Hepatocyte (in vitro differentiated cells): Measurements from ENCODE around the gene ZNF747. TPM values are rescaled to one million over a fixed set of nuclear protein-coding genes. Genes with fewer than 3 reads are reported as not detected.

Experiments used
- DNase-seq: peaks from one replicate; pipeline ENCODE4 v3.0.0-alpha.2; 2016; ENCODE audit warnings: low spot score
- H2AFZ ChIP-seq: fragments of 200-600 bp; sonication (generic); 2 replicates; pipeline ENCODE4 v1.6.0; 2016; ENCODE audit warnings: antibody characterized with exemption, mild to moderate bottlenecking
- H3K27ac ChIP-seq: fragments of 200-600 bp; sonication (generic); 2 replicates; pipeline ENCODE4 v1.5.1; 2016; ENCODE audit warnings: mild to moderate bottlenecking
- H3K27me3 ChIP-seq: fragments of 200-600 bp; sonication (generic); 2 replicates; pipeline ENCODE4 v1.6.1; 2016
- H3K36me3 ChIP-seq: fragments of 200-600 bp; sonication (generic); replicated peaks from 2 replicates; pipeline ENCODE4 v1.5.1; 2016; ENCODE audit warnings: low read depth; ENCODE audit not compliant: insufficient read depth
- H3K4me1 ChIP-seq: fragments of 200-600 bp; sonication (generic); 2 replicates; pipeline ENCODE4 v1.5.1; 2016; ENCODE audit warnings: mild to moderate bottlenecking, moderate library complexity; ENCODE audit not compliant: insufficient read depth
- H3K4me2 ChIP-seq: fragments of 200-600 bp; sonication (generic); 2 replicates; pipeline ENCODE4 v1.6.0; 2016
- H3K4me3 ChIP-seq: fragments of 200-600 bp; sonication (generic); 2 replicates; pipeline ENCODE4 v1.5.1; 2016; ENCODE audit warnings: mild to moderate bottlenecking
- H3K79me2 ChIP-seq: fragments of 200-600 bp; sonication (generic); 2 replicates; pipeline ENCODE4 v1.6.0; 2017; ENCODE audit warnings: mild to moderate bottlenecking
- H3K9me2 ChIP-seq: fragments of 200-600 bp; sonication (generic); replicated peaks from 2 replicates; pipeline ENCODE4 v1.6.0; 2017; ENCODE audit warnings: mild to moderate bottlenecking; ENCODE audit not compliant: insufficient read depth
- H3K9me3 ChIP-seq: fragments of 200-600 bp; sonication (generic); 2 replicates; pipeline ENCODE4 v1.5.1; 2016; ENCODE audit warnings: low read depth, mild to moderate bottlenecking
- H4K20me1 ChIP-seq: fragments of 200-600 bp; sonication (generic); 2 replicates; pipeline ENCODE4 v1.6.0; 2016; ENCODE audit warnings: mild to moderate bottlenecking; ENCODE audit not compliant: insufficient read depth, poor library complexity, severe bottlenecking
- CTCF ChIP-seq: fragments of 200-600 bp; sonication (generic); IDR thresholded peaks from 2 replicates; pipeline ENCODE4 v1.5.1; 2016; ENCODE audit warnings: antibody characterized with exemption, mild to moderate bottlenecking; ENCODE audit not compliant: poor library complexity
- EZH2 ChIP-seq: fragments of 200-600 bp; sonication (generic); IDR thresholded peaks from 2 replicates; pipeline ENCODE4 v1.6.1; 2016; ENCODE audit warnings: antibody characterized with exemption, mild to moderate bottlenecking, borderline replicate concordance
- EZH2phosphoT487 ChIP-seq: fragments of 200-600 bp; sonication (generic); IDR thresholded peaks from one replicate; pipeline ENCODE4 v1.6.1; 2018; ENCODE audit warnings: antibody characterized with exemption, mild to moderate bottlenecking, low read depth, moderate library complexity; ENCODE audit not compliant: unreplicated experiment, severe bottlenecking
- WGBS: methylation state at CpG from one replicate; pipeline ENCODE4 v1.1.6; 2016; ENCODE audit warnings: low lambda C conversion rate; ENCODE audit errors: missing lambda C conversion rate; 5-methylcytosine and 5-hydroxymethylcytosine counted together
- polyA plus RNA-seq: library from polyadenylated mRNA; unstranded; fragments of >200 nt; fragmentation: Nextera tagmentation; extraction: Ambion mirVana; gene quantifications from 2 replicates; pipeline ENCODE4 v1.2.1, GENCODE V29; 2016
- total RNA-seq: library from RNA; depleted of rRNA; stranded (reverse); fragments of >200 nt; gene quantifications from 2 replicates; pipeline ENCODE4 v1.2.3, GENCODE V29; 2014

Gene ZNF747
- total and polyA plus RNA-seq, 2 experiments from 2014 or later: 9.9 to 11.1 TPM

GRCh38 chr16:30565526-30565925, 30.9 kb upstream of the ZNF747 start:
- Histone ChIP-seq H3K9me3 (no peaks in the 10 kb centered on the region), H3K4me3 (no peak overlapping the region), H3K27ac (no peak overlapping the region), H4K20me1 (no peaks in the 10 kb centered on the region), H3K4me1 (peaks cover 5% of the 10 kb centered on the region), H3K9me2 (no peaks in the 10 kb centered on the region), H3K4me2 (no peak overlapping the region), H3K36me3 (no peaks in the 10 kb centered on the region), H2AFZ (no peak overlapping the region), H3K27me3 (no peaks in the 10 kb centered on the region), H3K79me2 (peaks cover 11% of the 10 kb centered on the region)
- TF ChIP-seq CTCF (no peak), EZH2phosphoT487 (no peak), EZH2 (no peak)
- WGBS: 85% methylated on average over 7 of the region's 7 CpGs
- no peak for DNase-seq

DNA sequence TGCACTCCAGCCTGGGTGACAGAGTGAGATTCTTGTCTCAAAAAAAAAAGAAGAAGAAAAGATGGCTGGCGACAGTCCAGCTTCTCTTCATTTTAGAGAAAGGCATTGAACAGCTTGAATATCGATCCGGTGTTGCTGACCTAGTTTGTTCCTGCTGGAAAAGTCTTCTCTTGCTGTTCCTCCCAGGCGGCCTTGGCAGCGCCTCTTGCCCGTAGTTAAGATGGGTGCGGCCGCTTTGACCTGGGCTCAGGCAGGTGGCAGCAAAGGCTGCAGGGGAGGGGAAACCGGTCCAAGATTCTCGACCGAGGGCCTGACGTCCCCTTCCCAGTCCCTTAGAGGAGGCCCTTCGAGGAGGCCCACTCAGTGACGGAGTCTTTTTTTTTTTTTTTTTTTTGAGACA, 27.4 kb upstream of the ZNF747 start:
- no peak overlapping the region for H2AFZ ChIP-seq
- H3K79me2 ChIP-seq: peaks cover 7% of the 10 kb centered on the region
- H3K36me3 ChIP-seq: no peaks in the 10 kb centered on the region
- H3K4me3 ChIP-seq: no peak overlapping the region
- TF ChIP-seq EZH2 (no peak), EZH2phosphoT487 (no peak), CTCF (no peak)
- H3K4me1 ChIP-seq: peaks cover 3% of the 10 kb centered on the region
- H3K4me2 ChIP-seq: no peak overlapping the region
- 97% methylated on average over 14 of the region's 14 CpGs for WGBS
- no peaks in the 10 kb centered on the region for H3K27me3 ChIP-seq
- no peak overlapping the region for H3K27ac ChIP-seq
- DNase-seq: no peak
- H3K9me3 ChIP-seq: no peaks in the 10 kb centered on the region
- H3K9me2 ChIP-seq: no peaks in the 10 kb centered on the region
- H4K20me1 ChIP-seq: no peaks in the 10 kb centered on the region

GRCh38 chr16:30561089-30561816, 26.6 kb upstream of the ZNF747 start:
- Histone ChIP-seq H3K9me2 (no peaks in the 10 kb centered on the region), H3K9me3 (no peaks in the 10 kb centered on the region), H3K27me3 (no peaks in the 10 kb centered on the region), H3K4me3 (no peak overlapping the region), H3K4me2 (peak overlapping the region; percentile 57), H4K20me1 (no peaks in the 10 kb centered on the region), H3K79me2 (peaks cover 14% of the 10 kb centered on the region), H3K4me1 (peaks cover 9% of the 10 kb centered on the region), H2AFZ (peak overlapping the region; percentile 68), H3K36me3 (no peaks in the 10 kb centered on the region), H3K27ac (no peak overlapping the region)
- no peak for DNase-seq
- TF ChIP-seq EZH2 (no peak), EZH2phosphoT487 (no peak), CTCF (no peak)
- 58% methylated on average over 45 of the region's 46 CpGs for WGBS

DNA sequence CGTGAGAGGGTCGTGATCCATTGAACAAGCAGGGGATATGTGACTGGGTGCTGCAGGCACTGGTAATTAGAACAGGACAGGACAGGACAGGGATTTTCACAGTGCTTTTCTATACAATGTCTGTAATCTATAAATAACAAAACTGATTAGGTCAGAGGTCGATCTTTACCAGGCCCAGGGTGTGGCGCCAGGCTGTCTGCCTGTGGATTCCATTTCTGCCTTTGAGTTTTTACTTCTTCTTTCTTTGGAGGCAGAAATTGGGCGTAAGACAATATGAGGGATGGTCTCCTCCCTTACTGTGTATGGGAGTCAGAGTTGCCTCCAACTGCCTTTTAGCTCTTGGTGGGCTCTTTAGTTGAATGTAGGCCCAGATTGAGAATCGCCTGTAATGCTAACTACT, 25.0 kb upstream of the ZNF747 start:
- WGBS: 87% methylated on average over 6 of the region's 6 CpGs
- H3K27ac ChIP-seq: no peak overlapping the region
- H3K27me3 ChIP-seq: no peaks in the 10 kb centered on the region
- no peaks in the 10 kb centered on the region for H3K9me2 ChIP-seq
- H3K9me3 ChIP-seq: no peaks in the 10 kb centered on the region
- H3K4me3 ChIP-seq: no peak overlapping the region
- H3K4me2 ChIP-seq: no peak overlapping the region
- no peaks in the 10 kb centered on the region for H3K36me3 ChIP-seq
- TF ChIP-seq CTCF: no peak
- no peak for TF ChIP-seq EZH2phosphoT487
- TF ChIP-seq EZH2: no peak
- no peaks in the 10 kb centered on the region for H4K20me1 ChIP-seq
- H2AFZ ChIP-seq: no peak overlapping the region
- DNase-seq: no peak
- H3K4me1 ChIP-seq: peaks cover 10% of the 10 kb centered on the region
- peaks cover 30% of the 10 kb centered on the region for H3K79me2 ChIP-seq
